GM19351 (cell line): ENCODE data around the gene PRKCI.
"Not testable (repeated sequence)": the region's sequence is repeated elsewhere in the genome, so short reads cannot be mapped to it uniquely, and the experiment has no call there.

Experiments
- ATAC-seq: cut with Tn5 transposase; IDR thresholded peaks from one replicate; pipeline ENCODE4 v1.9.1; 2021; ENCODE audit warnings: mild to moderate bottlenecking, moderate library complexity; ENCODE audit not compliant: unreplicated experiment

Gene PRKCI

GRCh38 chr3:170222647-170223541, 670 bp downstream of the PRKCI start:
- ATAC-seq: peak; percentile 19

GRCh38 chr3:170225166-170225565, 2.9 kb downstream of the PRKCI start:
- ATAC-seq: no peak

- ATAC-seq: no peak
These were observed 4.3 kb downstream of the PRKCI start for GRCh38 chr3:170226426-170226960.

- ATAC-seq: no peak
These were observed 6.0 kb downstream of the PRKCI start for GRCh38 chr3:170228093-170228766.

DNA sequence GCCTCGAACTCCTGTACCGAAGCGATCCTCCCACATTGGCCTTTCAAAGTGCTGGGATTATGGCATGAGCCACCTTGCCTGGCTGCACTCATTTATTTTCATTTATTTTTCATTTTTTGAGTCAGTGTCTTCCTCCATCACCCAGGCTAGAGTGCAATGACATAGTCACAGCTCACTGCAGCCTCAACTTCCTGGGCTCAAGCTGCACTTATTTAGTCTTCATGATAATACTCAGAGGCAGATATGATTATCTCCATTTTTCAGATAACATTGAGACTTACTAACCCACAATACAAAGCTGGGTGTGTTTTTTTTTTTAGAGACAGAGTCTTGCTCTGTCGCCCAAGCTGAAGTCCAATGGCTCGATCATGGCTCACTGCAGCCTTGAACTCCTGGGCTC, 10.0 kb downstream of the PRKCI start:
- ATAC-seq: no peak

DNA sequence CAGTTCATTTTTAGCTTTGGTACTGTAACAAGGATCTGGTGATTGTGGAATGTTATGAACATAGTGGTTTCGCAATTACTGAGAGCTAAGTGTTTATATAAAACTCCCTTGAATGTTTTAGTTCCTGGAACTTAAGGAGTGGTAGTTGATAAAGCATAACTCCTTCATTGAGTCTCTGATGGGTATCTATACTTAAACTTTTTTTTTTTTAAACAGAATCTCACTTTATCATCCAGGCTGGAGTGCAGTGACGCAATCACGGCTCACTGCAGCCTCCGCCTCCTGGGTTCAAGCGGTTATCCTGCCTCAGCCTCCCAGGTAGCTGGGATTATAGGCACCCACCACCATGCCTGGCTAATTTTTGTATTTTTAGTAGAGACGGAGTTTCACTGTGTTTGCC, 11.3 kb downstream of the PRKCI start:
- no peak for ATAC-seq

- ATAC-seq: no peak
These were observed 17.9 kb downstream of the PRKCI start for GRCh38 chr3:170240142-170240541.

GRCh38 chr3:170240671-170241070, 18.4 kb downstream of the PRKCI start:
- no peak for ATAC-seq

DNA sequence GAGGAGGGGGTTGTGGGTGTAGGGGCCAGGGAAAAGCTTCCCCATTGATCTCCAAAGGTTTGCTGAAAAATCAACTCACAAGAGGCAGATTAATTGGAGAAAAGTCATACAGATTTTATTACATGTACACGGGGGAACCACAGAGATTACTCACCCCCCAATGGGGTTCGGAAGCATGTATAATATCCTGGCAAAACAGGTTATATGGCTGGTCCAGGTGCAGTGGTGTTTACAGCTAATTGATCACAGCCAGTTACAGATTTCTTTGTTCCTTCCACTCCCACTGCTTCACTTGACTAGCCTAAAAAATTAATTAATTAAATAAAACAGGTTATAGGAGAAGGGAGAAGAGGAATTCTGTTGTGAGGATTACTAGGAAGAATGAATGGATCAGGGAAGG, 22.4 kb downstream of the PRKCI start:
- ATAC-seq: no peak

- ATAC-seq: peak; percentile 27
These were observed 25.7 kb downstream of the PRKCI start for GRCh38 chr3:170247875-170248274.

DNA sequence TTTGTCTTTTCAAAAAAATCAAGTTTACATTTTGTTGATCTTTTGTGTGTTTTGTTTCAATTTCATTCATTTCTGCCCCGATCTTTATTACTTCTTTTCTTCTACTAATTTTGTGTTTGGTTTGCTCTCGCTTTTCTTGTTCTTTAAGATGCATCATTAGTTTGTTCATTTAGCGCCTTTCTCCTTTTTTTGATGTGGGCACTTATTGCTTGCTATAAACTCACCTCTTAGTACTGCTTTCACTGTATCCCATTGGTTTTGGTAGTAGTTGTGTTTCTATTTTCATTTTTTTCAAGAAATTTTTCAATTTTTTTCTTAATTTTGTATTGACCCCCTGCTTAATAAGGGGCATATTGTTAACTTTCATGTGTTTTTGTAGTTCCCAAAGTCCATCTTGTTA, 34.4 kb downstream of the PRKCI start:
- no peak for ATAC-seq

DNA sequence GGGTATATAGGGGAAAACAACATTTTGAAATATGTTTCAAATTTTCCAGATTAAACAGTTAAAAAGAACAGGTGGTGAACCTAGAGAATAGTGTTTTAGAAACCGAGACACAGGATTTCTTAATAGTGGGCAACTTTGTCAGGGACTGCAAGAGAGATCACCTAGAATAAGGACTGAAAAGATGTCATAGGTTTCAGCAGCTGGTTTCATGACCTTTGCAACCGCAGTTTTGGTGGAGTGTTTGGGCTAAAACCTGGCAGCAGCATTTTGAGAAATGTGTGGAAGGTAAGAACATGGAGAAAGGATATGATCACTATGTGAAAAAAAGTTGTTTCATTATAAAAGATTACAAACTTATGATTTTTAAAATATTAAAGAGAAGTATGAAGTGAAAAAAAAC, 34.9 kb downstream of the PRKCI start:
- peak; percentile 64 for ATAC-seq

GRCh38 chr3:170258105-170258487, 35.9 kb downstream of the PRKCI start:
- peak; percentile 24 for ATAC-seq

- ATAC-seq: no peak
These were observed 37.7 kb downstream of the PRKCI start for GRCh38 chr3:170259907-170260306.

GRCh38 chr3:170267793-170268192, 45.6 kb downstream of the PRKCI start:
- no peak for ATAC-seq

GRCh38 chr3:170269673-170270254, 47.5 kb downstream of the PRKCI start:
- not testable (repeated sequence) for ATAC-seq

- ATAC-seq: no peak
These were observed 48.2 kb downstream of the PRKCI start for GRCh38 chr3:170270282-170270881.

DNA sequence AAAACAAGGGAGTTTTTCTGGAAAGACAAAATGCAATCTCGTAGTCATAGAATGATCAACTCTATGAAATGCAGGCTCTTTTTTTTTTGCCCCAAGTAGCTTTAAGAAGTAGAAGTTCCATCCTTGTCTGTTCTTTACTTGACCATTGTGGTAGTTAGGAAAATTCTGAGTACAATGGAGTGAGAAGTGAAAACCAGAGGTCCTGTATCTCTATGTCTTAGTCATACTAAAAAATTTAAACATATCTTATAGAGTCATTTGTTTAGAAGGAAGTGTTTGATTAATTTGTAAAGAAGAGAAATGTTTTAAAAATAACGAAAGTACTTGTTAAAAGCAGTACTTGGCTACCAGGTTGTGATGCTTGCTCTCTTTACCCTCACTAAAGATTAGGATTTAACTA, 52.4 kb downstream of the PRKCI start:
- no peak for ATAC-seq

DNA sequence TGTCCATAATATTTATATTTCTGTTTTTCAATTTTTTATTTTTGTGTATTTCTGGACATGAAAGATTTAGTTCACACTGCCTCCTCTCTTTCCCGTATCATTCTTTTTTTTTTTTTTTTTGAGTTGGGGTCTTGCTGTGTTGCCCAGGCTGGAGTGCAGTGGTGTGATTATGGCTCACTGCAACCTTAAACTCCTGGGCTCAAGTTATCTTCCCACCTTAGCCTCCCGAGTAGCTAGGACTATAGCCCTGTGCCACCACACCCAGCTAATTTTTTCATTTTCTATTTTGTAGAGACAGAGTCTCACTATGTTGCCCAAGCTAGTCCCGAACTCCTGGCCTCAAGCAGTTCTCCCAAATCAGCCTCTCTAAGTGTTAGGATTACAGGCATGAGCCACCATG, 53.6 kb downstream of the PRKCI start:
- ATAC-seq: no peak

DNA sequence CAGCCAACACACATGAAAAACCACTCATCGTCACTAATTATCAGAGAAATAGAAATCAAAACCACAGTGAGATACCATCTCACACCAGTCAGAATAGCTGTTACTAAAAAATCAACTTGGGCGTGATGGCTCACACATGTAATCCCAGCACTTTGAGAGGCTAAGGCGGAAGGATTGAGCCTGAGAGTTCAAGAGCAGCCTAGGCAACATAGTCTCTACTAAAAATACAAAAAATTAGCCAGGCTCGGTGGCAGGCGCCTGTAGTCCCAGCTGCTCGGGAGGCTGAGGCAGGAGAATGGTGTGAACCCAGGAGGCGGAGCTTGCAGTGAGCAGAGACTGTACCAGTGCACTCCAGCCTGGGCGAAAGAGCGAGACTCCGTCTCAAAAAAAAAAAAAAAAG, 55.1 kb downstream of the PRKCI start:
- ATAC-seq: not testable (repeated sequence)
